COLO829 (cell line): Measurements from ENCODE around the gene TUBGCP4.
A peak's percentile ranks its signal among the peaks of the same experiment; 100 is the strongest.

ENCODE experiments used
- DNase-seq: peaks from one replicate; pipeline ENCODE4 v3.0.0; 2012; ENCODE audit warnings: low spot score

Gene TUBGCP4

GRCh38 chr15:43403616-43404015 is 32.7 kb downstream of the TUBGCP4 start:
- DNase-seq = no peak

DNA sequence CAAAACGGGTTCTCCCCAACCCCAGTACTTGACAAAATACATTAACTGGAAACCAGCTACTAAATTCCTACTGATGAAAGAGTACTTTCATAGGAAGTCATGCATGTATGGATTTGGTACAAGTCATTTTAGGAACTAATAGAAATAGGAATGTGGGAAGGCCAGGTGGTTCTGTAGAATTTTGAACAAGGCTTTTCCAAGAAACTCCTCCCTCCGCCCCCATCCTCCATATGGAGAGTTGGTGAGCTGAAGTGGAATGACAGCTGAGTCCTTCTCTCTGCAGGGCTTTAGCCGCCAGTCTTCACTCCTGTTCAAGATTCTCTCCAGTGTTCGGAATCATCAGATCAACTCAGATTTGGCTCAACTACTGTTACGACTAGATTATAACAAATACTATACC is 33.2 kb downstream of the TUBGCP4 start:
- DNase-seq = no peak

- DNase-seq = no peak
Observed at GRCh38 chr15:43406189-43406588, 35.3 kb downstream of the TUBGCP4 start.

- DNase-seq = no peak
Observed at GRCh38 chr15:43406808-43407207, 35.9 kb downstream of the TUBGCP4 start.

- DNase-seq = no peak
Observed at GRCh38 chr15:43408789-43409188, 37.9 kb downstream of the TUBGCP4 start.

DNA sequence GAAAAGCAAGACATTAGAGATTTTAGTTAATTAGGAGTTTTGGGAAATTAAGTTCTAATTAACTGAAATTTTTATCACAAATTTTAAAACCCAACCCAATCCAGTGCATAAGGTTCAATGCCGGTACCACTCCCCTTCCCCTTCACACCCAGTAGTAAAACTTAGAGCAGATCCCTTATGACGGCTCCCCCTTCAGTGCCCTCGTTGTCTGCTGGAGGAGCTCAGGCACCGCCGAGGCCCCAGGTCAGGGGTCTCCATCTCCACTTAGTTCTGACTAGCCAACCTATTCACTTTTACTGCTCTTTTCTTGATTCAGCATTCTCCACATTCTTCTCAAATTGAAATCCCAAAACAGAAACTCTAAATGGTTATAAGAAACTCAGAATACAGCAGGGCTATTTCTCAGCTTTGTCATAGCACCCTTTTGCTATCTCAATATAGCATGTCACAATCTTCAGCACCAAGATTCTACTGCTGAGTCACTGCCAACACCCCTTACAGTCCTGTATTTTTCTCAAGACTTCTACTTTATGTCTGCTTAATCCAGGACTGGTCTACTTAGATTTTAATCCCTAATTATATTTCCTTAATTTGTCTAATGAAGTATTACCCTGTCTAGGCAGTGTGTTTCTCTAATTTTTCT is 39.8 kb downstream of the TUBGCP4 start:
- DNase-seq = no peak

GRCh38 chr15:43412096-43412495 is 41.2 kb downstream of the TUBGCP4 start:
- DNase-seq = no peak

- no peak for DNase-seq
Observed at GRCh38 chr15:43414196-43414595, 43.3 kb downstream of the TUBGCP4 start.

DNA sequence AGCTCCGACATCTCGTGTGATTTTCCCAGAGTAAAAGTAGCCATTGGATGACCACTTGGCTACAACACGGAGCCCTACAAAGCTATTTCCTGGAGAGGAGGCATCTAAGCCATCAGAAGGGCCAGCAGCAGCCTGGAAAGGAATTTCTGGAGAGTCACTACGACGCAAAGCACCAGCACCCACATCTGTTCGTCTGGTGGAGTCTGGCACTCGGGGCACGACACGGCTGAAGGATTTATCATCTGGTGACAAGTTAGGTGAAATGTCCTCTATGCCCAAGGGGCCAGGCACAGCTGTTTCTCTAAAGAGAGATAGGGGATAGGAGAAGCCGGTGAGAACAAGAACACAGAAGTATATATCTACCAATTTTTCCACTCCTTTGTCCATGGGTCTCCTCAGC is 49.5 kb downstream of the TUBGCP4 start:
- no peak for DNase-seq

DNA sequence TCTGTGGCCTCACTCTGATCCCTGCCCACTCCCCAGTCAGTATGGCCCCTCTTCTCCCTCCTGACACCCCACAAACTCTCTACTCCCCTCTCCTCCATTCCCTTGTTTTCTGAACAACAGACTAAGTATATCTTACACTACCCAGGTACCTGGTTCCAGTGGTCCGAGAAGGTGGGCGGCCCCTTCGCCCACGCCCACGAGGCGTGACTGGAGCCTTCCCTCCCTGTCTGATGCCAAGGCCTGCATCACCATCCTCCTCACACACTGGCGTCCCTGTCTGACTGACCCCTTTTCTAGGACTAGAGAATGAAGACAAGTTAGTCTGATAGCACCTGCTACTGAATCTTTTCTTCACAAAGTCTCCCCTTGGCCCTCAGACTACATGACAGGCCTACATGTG is 50.0 kb downstream of the TUBGCP4 start:
- no peak for DNase-seq

- no peak for DNase-seq
Observed at GRCh38 chr15:43423793-43424192, 52.9 kb downstream of the TUBGCP4 start.

GRCh38 chr15:43429687-43430086 is 58.8 kb downstream of the TUBGCP4 start:
- no peak for DNase-seq

- no peak for DNase-seq
Observed at GRCh38 chr15:43433165-43433564, 62.3 kb downstream of the TUBGCP4 start.

DNA sequence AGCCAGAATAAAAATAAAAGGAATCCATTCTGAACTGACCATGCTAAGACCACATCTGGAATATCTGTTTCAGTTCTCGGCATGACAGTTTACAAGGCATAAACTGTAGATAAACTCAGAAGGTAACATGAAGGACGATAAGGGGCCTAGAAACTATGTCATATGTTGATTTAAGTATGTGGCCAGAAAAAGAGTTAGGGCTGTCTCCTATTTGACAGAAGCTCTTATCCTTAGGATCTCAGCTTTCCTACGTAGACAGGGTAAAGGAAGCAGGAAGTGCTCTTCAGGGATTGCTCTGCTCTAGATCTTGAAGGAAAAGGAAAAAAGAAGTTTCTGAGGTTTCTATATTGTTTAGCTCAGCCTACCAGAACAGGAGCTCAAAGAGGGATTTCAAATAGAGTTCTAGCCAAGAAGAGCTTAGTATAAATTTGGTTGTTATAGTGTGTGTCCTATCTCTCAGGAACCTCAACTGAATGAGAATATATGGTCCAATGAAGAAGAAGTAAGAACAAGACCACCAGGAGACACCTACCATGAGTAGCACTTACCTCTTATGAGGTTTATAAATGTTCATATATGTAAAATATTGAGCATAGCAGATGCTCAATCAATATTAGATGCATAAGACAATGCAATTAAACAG is 62.9 kb downstream of the TUBGCP4 start:
- DNase-seq = no peak

GRCh38 chr15:43434446-43434845 is 63.5 kb downstream of the TUBGCP4 start:
- DNase-seq = no peak

DNA sequence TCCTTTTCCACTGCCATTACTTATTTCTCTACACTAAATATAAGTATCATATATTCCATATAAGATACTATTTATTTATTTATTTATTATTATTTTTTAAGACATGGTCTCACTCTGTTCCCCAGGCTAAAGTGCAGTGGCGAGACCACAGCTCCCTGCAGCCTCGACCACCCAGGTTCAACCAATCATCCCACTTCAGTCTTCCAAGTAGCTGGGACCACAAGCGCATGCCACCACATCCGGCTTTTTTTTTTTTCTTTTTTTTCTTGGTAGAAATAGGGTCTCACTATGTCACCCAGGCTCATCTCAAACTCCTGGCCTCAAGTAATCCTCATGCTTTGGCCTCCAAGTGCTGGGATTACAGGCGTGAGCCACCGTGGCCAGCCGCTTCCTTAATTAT is 65.5 kb downstream of the TUBGCP4 start:
- no peak for DNase-seq

DNA sequence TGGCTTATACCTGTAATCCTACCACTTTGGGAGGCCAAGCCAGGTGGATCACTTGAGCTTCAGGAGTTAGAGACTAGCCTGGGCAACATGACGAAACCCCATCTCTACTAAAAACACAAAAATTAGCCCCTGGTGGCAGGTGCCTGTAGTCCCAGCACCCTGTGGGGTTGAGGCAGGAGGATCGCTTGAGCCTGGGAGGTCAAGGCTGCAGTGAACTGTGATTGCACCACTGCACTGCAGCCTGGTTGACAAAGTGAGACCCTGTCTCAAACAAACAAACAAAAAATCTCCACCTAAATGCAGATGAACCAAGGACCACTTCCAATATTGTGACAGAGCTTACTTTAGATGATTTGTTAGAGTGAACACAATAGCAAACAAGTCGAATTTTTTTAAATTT is 68.4 kb downstream of the TUBGCP4 start:
- no peak for DNase-seq

DNA sequence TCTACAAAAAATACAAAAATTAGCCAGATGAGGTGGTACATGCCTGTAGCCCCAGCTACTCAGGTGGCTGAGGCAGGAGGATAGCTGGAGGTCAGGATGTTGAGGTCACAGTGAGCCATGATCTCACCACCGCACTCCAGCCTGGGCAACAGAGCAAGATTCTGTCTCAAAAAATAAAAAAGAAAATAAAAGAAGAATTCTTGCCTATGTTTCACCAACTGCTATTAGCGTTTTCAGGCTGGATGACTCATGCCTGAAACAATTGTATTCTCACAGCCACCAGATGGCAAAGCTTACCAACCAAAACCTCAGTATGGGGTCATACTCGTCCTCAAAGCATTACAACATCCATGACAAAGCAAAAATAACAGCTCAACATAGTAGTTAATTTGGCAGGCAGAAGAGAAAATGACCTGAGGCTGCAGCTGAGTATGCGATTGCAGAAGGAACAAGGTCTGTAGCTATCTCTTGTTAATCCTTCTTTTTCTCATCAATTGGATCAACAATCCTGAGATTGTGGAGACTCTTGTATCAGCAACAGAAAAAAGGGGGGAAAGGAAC is 69.9 kb downstream of the TUBGCP4 start:
- DNase-seq = peak; percentile 70

DNA sequence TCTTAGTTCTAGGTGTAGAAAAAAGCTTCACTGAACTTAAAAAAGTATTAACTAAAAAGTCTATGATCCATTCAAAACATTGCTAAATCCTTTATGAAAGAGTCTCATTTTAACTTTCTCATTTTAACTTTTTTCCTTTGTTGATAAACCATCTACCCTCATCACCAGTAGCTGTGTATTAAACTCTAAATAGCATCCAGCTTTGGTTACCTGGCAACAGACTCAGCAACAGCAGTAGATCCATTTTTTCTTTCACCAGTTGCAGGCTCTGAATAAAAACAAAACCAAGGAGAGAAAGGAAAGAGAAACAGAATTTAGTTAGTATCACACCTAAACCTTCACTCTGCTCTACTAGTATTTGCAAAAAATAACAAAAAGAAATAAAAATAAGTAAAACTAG is 70.4 kb downstream of the TUBGCP4 start:
- no peak for DNase-seq

- no peak for DNase-seq
Observed at GRCh38 chr15:43446344-43446743, 75.4 kb downstream of the TUBGCP4 start.

- no peak for DNase-seq
Observed at GRCh38 chr15:43449981-43450380, 79.1 kb downstream of the TUBGCP4 start.
